NCI-H446 (cell line): ENCODE data around the gene TOB2.
"Not testable (repeated sequence)": the region's sequence is repeated elsewhere in the genome, so short reads cannot be mapped to it uniquely, and the experiment has no call there.

Experiments
- DNase-seq, 2 experiments: peaks; one replicate each; lab custom pipeline; 2025; lab: John Stamatoyannopoulos, UW

TOB2 gene

GRCh38 chr22:41429232-41429950 is 17.2 kb downstream of the TOB2 start:
- DNase-seq = no peak

GRCh38 chr22:41425660-41426365 is 20.8 kb downstream of the TOB2 start:
- DNase-seq = no peak

- no peak for DNase-seq
Observed at GRCh38 chr22:41418717-41419116, 27.9 kb downstream of the TOB2 start.

- no peak for DNase-seq
Observed at GRCh38 chr22:41417622-41418390, 28.8 kb downstream of the TOB2 start.

GRCh38 chr22:41415554-41415953 is 31.0 kb downstream of the TOB2 start:
- DNase-seq = no peak

GRCh38 chr22:41411021-41411851 is 35.4 kb downstream of the TOB2 start:
- DNase-seq = no peak

GRCh38 chr22:41410311-41410751 is 36.3 kb downstream of the TOB2 start:
- no peak for DNase-seq

- DNase-seq = no peak
Observed at GRCh38 chr22:41408665-41409064, 37.9 kb downstream of the TOB2 start.

- no peak for DNase-seq
Observed at GRCh38 chr22:41407433-41407832, 39.2 kb downstream of the TOB2 start.

- no peak for DNase-seq
Observed at GRCh38 chr22:41406410-41406809, 40.2 kb downstream of the TOB2 start.

- DNase-seq = no peak
Observed at GRCh38 chr22:41405588-41405987, 41.0 kb downstream of the TOB2 start.

GRCh38 chr22:41403532-41404318 is 42.9 kb downstream of the TOB2 start:
- peak; percentile 49 to 90 for DNase-seq

- DNase-seq = not testable (repeated sequence)
Observed at GRCh38 chr22:41402851-41403250, 43.8 kb downstream of the TOB2 start.

GRCh38 chr22:41401781-41402648 is 44.6 kb downstream of the TOB2 start:
- DNase-seq = peak; percentile 50 to 82

- no peak for DNase-seq
Observed at GRCh38 chr22:41398921-41399320, 47.7 kb downstream of the TOB2 start.

- no peak for DNase-seq
Observed at GRCh38 chr22:41397143-41397811, 49.3 kb downstream of the TOB2 start.

- DNase-seq = no peak
Observed at GRCh38 chr22:41395531-41396240, 50.9 kb downstream of the TOB2 start.

GRCh38 chr22:41394012-41394356 is 52.6 kb downstream of the TOB2 start:
- no peak for DNase-seq

- DNase-seq = no peak
Observed at GRCh38 chr22:41387341-41387740, 59.3 kb downstream of the TOB2 start.
